Frontal cortex (tissue), 4 donors: ENCODE data around the gene GPR158. TPM values are rescaled to one million over a fixed set of nuclear protein-coding genes. Genes with fewer than 3 reads are reported as not detected.
"Not testable (repeated sequence)": the region's sequence is repeated elsewhere in the genome, so short reads cannot be mapped to it uniquely, and the experiment has no call there.

Source experiments
- DNase-seq, 2 donors: peaks; one replicate each; pipeline ENCODE4 v3.0.0; 2012; ENCODE audit warnings: low spot score in 2 of 2
- FAIRE-seq: peaks from 2 replicates; lab custom pipeline; 2012; peaks lifted over from hg19 to GRCh38; lab: Jason Lieb, UNC
- total RNA-seq: library from RNA; depleted of rRNA; stranded (reverse); fragments of >200 nt; gene quantifications from one replicate; pipeline ENCODE4 v1.2.3, GENCODE V29; 2014
- donor health status: control.
- donor health status: control.
- donor health status: control.

GPR158 gene
- total RNA-seq, 1 donor from 2014 or later, result 9.0 TPM

DNA sequence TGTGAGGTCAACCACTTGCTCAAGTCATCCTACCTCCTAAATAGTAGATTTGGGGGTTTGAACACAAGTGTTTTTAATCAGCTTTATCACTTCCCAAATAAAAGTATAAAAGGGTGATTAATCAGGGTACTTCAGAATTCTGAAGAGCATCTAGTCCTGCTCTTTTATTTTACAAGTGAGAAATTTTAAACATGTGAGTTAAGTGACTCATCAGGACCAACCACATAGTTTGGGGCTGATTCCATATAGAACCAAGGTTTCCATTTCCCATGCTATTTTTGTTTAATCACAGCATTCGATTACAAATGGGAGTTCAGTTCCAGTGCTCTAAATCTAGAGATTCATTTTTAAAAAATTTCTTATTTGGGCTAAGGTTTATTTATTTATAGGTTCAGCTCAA lies 113.4 kb downstream of the GPR158 start:
- no peak for DNase-seq
- no peak for FAIRE-seq

DNA sequence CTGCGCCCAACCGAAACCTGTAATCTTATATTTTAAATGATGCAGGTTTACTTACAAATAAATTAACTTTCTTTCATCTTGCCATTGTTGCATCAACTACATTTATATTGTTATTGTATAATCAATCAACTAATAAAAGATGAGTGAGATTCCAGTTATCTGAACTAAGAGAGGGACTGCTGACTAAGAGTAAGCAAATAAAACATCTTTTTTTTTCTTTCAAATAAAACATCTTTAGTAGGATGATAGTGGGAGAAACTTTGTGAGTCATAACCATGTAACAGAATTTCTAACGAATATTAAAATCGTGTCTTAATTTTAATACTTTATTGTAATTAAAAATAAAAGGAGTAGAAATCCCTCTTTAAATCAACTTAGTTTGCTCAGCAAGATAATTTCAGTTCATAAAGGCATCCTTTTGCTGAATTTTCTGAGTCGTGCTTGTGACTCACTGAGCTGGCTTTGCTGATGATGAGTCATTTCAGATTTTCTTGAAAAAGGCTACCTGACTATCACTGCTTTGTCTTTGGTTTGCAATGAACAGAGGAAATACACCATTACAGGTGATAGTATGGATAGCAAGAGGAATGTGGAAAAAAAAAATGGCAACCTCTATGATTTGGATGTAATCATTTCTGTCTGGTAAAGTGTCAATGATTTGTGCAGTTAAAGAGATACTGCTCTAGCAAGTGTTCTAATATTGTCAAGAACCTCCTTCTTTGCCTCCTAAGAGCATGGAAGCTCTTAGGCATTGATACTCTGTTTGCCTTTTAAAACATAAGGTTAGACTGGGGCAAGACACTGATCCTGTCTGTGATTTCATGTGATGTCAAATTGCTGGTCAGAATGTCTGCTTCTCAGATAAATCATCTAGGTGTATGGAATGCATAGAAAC lies 119.5 kb downstream of the GPR158 start:
- FAIRE-seq (no peak), DNase-seq (peak in 1 of 2 donors; percentile 10)

DNA sequence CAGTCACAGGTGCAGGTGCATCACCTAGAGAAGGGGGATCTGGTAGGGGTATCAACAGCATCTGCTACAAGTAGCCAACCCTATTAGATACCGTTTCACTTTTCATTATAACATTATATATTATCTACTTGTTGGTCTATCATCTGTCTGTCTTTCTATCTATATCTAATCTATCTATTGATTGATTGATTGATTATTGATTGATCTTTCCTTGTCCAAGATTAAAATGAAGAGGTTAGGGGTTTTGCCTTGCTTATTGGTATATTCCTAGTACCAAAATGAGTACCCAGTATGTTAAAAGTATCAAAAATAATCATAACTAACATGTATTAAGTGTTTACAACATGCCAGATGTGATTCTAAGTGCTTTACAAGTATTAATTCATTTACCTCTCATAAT lies 121.5 kb downstream of the GPR158 start:
- no peak for DNase-seq
- no peak for FAIRE-seq

DNA sequence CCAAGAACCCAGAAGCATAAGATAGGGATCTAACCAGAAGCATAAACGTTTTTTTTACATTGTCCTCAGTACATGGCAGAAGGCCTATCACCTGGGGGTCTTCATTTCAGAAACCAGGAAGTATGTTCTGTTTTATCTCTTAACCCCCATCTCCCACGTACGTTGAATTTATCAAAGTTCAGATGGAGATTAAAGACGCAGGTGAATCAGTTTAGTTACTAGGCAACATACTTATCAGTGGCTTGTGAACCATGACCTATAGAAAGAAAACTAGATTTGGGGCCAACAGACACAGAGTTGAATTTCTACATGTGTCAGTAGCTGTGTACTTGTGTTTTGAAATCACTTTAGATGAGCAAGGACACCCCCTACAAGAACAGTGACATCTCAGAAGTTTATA lies 122.7 kb downstream of the GPR158 start:
- FAIRE-seq (no peak), DNase-seq (no peak)

DNA sequence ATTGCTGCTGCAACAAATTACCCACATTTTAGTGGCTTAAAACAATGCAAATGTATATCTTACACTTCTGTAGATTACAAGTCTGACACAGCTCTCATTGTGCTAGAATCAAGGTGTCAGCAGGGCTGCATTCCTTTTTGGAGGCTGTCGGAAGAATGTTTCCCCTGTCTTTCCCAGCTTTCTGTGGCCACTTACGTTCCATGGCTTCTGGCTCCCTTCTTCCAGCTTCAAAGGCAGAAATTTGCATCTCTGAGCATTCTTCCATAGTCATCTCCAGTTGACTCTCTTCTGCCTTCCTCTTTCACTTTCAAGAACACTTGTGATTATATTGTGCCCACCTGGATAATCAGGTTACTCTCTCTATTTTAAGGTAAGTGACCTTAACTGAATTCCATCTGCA lies 125.3 kb downstream of the GPR158 start:
- DNase-seq (no peak), FAIRE-seq (no peak)

DNA sequence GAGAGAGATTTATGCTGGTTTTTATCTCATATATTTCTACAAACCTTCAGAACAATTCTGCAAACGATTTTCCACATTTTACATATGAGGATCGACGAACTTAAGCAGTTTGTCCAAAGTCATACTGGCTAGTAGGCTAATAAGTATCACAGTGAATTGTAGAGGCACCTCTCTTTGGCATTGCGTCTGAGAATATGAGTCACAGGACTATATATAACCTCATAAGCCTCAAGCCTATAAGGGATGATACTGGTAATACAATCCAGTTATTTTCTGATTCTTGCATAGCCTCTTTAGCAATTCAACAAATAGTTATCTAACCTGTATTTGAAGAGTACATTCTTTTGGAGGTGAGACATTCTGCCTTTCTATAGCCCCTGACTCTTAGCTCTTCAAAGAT lies 129.8 kb downstream of the GPR158 start:
- FAIRE-seq (no peak), DNase-seq (no peak)

DNA sequence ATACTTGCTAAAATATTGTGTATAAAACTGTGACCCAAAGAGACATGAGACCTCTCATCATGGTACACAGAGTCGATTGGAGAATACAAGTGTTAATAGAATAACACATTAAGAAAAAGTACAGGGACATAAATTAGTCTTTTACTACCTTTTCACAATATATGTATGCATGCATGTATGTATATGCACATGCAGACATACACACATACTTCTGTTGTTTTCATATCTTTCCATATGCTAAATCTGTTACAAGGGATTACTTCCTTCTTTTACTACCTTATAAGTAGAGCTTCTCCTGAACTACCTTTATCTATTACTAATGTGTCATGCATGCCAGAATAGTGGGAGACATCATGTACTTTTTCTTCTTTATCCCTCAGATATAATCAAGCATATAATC lies 131.6 kb downstream of the GPR158 start:
- no peak for FAIRE-seq
- DNase-seq, result no peak

DNA sequence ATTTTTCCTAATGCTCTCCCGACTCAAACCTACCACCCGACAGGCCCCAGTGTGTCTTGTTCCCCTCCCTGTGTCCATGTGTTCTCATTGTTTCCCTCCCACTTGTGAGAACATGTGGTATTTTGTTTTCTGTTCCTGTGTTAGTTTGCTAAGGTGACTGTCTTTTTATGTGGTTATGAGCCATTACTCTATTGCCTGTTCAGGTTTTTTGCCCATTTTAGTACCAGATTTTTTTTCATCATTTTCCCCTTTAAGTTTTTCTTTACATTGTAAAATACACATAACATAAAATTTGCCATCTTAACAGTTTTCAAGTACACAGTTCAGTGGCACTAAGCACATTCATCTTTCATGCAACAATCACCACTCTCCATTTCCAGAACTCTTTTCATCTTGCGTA lies 133.5 kb downstream of the GPR158 start:
- no peak for FAIRE-seq

DNA sequence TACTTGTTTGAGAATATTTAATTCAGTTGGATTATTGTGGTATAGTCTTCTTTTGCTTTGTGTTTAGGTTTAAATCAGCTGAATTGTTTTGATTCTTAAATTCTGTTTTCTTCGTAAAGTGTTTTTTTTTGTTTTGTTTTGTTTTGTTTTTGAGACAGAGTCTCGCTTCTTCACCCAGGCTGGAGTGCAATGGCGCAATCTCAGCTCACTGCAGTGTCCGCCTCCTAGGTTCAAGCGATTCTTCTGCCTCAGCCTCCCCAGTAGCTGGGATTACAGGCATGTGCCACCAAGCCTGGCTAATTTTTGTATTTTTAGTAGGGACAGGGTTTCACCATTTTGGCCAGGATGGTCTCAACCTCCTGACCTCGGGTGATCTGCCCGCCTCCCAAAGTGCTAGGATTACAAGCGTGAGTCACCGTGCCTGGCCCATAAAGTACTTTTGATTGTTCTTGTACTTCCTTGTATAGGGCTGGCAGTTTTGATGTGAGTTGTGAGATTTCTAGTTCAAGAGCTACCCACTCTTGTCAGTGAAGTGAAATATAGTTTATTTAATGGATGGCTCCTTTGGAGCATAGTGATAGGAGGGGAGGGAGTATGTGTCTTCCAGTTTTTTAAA lies 142.9 kb downstream of the GPR158 start:
- FAIRE-seq, DNase-seq: not testable (repeated sequence)

More for the DNA sequence above, 133.5 kb downstream of the GPR158 start:
- DNase-seq, result no peak

DNA sequence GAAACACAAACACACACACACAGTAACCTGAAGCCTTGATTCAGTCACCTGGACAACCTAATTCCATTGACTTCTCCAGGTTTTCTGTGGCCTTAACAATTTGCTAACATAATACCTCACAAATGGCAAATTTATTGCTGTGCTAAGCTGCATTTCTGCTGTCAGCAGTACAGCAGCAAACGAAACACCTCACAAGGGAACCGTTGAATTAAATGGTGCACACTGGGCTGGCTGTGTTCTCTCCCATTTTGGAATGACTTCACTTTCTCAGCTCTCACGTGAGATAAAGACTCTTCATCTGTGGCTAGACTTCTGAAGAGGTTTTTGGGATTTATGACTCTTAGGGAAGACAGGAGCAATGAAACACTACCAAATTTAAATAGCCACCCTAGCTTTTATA lies 152.5 kb downstream of the GPR158 start:
- no peak for FAIRE-seq
- no peak for DNase-seq

DNA sequence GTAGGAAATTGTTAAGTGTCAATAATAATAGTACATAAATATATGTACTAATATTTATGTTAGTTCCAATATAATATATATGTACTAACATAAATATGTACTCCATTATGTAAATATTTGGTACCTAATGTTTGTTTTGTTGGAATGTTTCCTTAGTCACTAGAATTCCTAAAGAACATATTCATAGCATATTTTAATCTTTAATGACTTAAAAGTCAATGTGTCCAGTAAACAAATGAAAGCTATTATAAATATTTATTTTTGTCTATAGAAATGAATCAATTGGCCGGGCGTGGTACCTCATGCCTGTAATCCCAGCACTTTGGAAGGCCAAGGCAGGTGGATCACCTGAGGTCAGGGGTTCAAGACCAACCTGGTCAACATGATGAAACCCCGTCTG lies 153.6 kb downstream of the GPR158 start:
- no peak for DNase-seq
- no peak for FAIRE-seq

DNA sequence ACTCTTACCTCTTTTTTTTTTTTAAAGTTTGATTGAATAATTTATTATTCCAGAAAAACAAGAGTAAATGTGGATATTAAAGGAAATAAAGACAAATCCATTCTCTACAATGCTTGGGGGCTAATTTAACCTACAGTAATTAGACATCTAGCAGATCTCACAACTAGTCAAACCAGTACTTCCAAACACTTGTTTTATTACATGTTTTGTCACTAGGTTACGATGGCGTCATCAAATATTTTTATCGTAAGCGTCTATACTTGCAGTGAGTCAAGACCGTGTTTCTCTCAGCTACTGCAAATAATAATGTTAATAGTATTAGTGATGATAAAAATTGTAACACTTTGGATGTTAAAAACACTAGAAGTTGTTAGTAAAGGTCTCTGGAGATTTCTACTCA lies 154.8 kb downstream of the GPR158 start:
- DNase-seq, result not testable (repeated sequence)
- peak; percentile 17 for FAIRE-seq

DNA sequence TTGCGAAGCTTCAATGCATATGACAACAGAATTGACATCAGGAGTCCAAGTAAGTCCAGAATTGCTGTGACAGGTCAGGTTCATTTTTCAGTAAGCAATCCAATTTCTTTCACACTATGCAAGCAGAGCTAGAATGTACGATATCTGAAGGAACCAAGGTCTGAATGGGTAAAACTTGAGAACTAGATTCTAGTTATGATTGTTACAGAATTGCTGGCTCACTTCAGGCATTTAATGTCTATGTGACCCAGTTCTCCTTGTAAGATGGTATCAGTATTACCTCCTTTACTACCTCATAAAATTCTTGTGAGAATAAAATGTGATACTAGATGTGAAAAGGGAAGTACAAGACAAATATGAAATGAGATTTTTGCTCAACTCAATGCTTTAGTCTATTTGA lies 159.6 kb downstream of the GPR158 start:
- no peak for FAIRE-seq
- DNase-seq, result no peak

DNA sequence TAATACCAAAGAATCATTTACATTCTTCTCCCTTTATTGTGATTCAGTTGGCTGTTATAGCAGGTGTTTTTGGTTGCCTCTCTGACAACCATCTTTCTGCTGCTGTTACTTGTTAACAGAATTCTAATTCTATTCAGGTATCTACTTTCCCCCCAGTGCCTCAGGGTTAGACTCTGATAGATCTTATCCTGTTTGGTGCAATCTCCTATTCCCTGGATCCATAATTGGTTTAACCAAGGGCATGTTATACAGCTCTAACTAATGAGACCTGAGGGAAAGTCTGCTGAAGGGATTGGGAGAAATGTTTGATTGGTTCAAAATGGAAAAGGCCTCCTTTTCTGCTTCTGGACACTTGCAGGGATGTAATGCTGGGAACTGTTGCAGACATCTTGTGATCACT lies 161.5 kb downstream of the GPR158 start:
- no peak for FAIRE-seq
- DNase-seq, result no peak

DNA sequence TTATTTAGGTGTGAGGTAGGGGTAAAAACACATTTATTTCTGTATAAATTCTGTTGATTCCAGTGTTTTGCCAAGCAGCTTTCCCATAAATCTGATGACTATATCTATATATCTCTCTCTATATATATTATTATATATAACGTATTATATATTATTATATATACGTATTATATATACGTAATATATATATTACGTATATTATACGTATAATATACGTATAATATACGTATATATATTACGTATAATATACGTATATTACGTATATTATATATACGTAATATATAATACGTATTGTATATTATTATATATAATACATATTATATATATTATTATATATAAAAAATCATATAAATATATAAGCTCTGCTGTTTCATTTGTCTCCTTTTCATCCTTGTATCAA lies 163.5 kb downstream of the GPR158 start:
- peak; percentile 97 for FAIRE-seq

DNA sequence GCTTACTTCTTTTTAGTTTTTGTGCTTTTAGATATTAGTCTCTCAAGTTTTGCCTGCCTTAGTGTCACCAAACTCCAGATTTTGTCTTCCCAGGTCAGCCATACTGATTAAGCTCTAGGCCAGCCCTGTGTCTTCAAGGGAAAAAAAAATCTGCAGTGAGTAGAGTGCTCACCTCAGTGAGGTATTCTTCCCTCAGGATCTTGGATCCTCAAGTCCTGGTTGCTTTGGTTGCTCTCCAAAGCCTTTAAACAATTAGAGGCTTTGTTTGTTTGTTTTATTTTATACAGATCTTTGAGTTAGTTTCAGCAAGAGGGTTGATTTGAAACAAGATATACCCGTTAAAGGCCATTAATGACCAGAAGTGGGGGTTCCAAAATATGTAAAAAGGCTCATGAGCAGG lies 165.2 kb downstream of the GPR158 start:
- no peak for DNase-seq
- FAIRE-seq, result no peak

More for the DNA sequence above, 163.5 kb downstream of the GPR158 start:
- DNase-seq, result no peak

DNA sequence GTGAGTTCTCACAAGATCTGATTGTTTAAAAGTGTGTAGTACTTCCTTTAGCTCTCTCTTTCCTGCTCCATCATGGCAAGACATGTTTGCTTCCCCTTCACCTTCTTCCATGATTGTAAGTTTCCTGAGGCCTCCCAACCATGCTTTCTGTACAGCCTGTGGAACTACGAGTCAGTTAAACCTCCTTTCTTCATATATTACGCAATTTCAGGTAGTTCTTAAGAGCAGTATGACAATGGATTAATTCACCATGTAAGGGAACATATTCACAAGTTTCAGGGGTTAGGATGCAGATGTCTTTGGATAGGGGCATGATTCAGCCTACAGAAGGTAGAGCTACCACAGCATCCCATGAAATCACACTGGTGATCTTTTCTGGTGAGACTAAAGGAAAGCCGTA lies 174.7 kb downstream of the GPR158 start:
- DNase-seq, result no peak
- FAIRE-seq, result no peak

DNA sequence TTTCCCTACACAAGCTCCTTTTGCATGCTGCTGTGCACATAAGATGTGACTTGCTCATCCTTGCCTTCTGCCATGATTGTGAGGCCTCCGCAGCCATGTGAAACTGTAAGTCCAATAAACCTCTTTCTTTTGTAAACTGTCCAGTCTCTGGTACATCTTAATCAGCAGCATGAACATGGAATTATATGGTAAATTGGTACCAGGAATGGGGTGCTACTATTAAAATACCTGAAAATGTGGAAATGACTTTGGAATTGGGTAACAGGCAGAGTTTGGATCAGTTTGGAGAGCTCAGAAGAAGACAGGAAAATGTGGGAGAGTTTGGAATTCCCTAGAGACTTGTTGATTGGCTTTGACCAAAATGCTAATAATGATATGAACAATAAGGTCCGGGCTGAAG lies 181.8 kb downstream of the GPR158 start:
- DNase-seq, result no peak

DNA sequence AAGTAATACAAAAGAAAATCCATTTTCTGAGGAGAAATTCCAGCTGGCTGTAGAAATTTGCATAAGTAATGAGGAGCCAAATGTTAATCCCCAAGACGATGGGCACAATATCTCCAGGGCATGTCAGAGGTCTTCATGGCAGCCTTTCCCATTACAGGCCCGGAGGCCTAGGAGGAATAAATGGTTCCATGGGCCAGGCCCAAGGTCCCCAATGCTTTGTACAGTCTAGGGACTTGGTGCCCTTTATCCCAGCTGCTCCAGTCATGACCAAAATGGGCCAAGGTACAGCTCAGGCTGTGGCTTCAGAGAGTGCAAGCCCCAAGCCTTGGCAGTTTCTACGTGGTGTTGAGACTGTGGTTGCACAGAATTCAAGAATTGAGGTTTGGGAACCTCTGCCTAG lies 182.5 kb downstream of the GPR158 start:
- FAIRE-seq, result no peak

More for the DNA sequence above, 181.8 kb downstream of the GPR158 start:
- no peak for FAIRE-seq

DNA sequence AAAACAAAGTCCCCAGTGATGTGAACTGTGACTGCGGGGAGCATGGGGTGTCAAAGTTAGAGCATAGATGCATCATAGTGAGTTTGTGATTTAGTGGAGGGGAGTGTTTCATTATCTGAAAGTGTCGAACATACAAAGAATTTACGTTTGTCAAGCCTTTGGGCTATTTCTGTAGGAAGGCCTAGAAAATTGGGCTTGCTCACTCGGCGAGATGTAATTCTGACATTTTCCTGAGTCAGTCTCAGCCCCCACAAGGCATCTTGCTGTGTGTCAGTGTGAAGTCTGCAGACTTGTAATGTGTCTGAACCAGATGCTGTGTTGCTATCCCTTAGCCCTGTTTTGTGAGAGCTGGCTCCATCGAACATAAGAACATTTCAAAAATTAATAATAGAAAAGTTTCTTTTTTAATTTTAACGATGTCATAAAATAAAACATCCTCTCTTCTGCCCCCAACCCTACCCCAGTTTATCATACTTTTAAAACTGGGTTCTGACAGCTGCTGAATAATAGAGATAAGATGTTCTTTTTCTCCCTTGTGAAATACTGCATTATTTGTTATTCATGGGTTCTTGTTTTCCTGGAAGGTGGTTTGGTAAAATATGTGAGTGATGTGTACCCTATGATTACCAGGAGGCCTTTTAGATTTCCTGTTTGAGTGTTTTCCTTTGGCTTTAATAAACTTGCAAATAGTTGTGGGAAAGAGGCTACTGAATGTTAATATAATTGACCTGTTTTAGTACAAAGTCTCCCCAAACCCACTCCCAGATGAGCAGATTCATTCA lies 207.4 kb downstream of the GPR158 start:
- DNase-seq, result no peak
- no peak for FAIRE-seq

More for the DNA sequence above, 182.5 kb downstream of the GPR158 start:
- no peak for DNase-seq

DNA sequence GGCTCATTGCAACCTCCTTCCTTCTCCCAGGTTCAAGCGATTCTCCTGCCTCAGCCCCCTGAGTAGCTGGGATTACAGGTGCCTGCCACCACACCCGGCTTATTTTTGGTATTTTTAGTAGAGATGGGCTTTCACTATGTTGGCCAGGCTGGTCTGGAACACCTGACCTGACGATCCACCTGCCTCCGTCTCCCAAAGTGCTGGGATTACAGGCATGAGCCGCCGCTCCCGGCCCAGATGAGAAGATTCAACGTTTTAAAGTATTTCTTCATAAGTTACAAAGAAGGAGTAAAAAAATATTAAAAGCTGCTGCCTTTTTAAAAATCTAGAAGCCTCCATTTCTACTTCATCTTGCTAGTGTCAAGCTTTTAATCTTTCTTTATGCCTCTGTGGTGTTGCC lies 208.1 kb downstream of the GPR158 start:
- DNase-seq, FAIRE-seq: not testable (repeated sequence)
